Hepatic stellate cell (primary cell): ENCODE data around the gene B4GALT4.
"Not testable (repeated sequence)": the region's sequence is repeated elsewhere in the genome, so short reads cannot be mapped to it uniquely, and the experiment has no call there.

Experiments used
- DNase-seq: peaks from one replicate; pipeline ENCODE4 v3.0.0; 2011; ENCODE audit warnings: low spot score

Gene B4GALT4

GRCh38 chr3:119240591-119241434, at the start of gene B4GALT4:
Gene B4GALT4 (minus strand): TSS chr3:119240878. CDS start chr3:119230099, 10,779 bp downstream.
- peak; percentile 81 for DNase-seq

- no peak for DNase-seq
These were observed 48.7 kb upstream of the B4GALT4 start for GRCh38 chr3:119289404-119289770.

GRCh38 chr3:119288669-119289403, 48.2 kb upstream of the B4GALT4 start:
- no peak for DNase-seq

- no peak for DNase-seq
These were observed 39.0 kb upstream of the B4GALT4 start for GRCh38 chr3:119279584-119280243.

GRCh38 chr3:119279101-119279554, 38.5 kb upstream of the B4GALT4 start:
- no peak for DNase-seq

GRCh38 chr3:119276680-119277079, 36.0 kb upstream of the B4GALT4 start:
- no peak for DNase-seq

GRCh38 chr3:119270212-119270611, 29.5 kb upstream of the B4GALT4 start:
- DNase-seq: not testable (repeated sequence)

- DNase-seq: no peak
These were observed 20.4 kb upstream of the B4GALT4 start for GRCh38 chr3:119261055-119261454.

- DNase-seq: no peak
These were observed 19.1 kb upstream of the B4GALT4 start for GRCh38 chr3:119259821-119260220.

- DNase-seq: no peak
These were observed 18.2 kb upstream of the B4GALT4 start for GRCh38 chr3:119258915-119259314.

- no peak for DNase-seq
These were observed 17.2 kb upstream of the B4GALT4 start for GRCh38 chr3:119257654-119258410.

- DNase-seq: no peak
These were observed 16.4 kb upstream of the B4GALT4 start for GRCh38 chr3:119257111-119257510.

- no peak for DNase-seq
These were observed 14.5 kb upstream of the B4GALT4 start for GRCh38 chr3:119255214-119255613.

- DNase-seq: no peak
These were observed 5.1 kb upstream of the B4GALT4 start for GRCh38 chr3:119245778-119246177.

- no peak for DNase-seq
These were observed 3.0 kb upstream of the B4GALT4 start for GRCh38 chr3:119243712-119244111.

GRCh38 chr3:119243058-119243529, 2.4 kb upstream of the B4GALT4 start:
- DNase-seq: not testable (repeated sequence)

GRCh38 chr3:119242387-119243057, 1.8 kb upstream of the B4GALT4 start:
- not testable (repeated sequence) for DNase-seq

- DNase-seq: peak; percentile 10
These were observed 532 bp downstream of the B4GALT4 start for GRCh38 chr3:119240101-119240590.

GRCh38 chr3:119239206-119239820, 1.4 kb downstream of the B4GALT4 start:
- DNase-seq: no peak

- DNase-seq: no peak
These were observed 2.3 kb downstream of the B4GALT4 start for GRCh38 chr3:119238363-119238762.
